ENCODE measurements around the gene EMSY. TPM values are rescaled to one million over a fixed set of nuclear protein-coding genes. Genes with fewer than 3 reads are reported as not detected.

EMSY gene
- total RNA-seq, 1 donor from 2014 or later = 20.2 TPM

DNA sequence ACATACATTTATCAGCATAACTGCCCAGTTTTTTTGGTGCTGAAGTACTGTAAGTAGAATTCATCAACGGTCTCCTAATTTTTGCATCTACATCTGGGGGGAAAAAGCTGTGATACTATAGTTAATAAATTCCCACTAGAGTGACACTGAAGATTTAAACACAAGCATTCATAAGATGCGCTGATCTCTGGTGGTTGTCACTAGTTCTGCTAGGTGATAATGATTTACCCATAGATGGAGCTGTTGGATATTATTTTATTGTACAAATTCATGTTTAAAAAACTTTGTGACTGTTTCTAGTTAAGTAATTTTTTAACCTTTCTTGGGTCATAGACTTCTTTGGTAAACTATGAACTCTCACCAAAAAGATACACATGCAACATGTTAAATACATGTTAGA lies 106.6 kb downstream of the EMSY start:
- no peak overlapping the region for H3K27ac Mint-ChIP-seq (ENCODE audit: unreplicated experiment)
- no peak for DNase-seq (ENCODE audit: low spot score)
- H3K36me3 Mint-ChIP-seq (ENCODE audit: low read depth, unreplicated experiment) = peaks cover 11% of the 10 kb centered on the region
- H3K27me3 Mint-ChIP-seq (ENCODE audit: unreplicated experiment) = no peaks in the 10 kb centered on the region
- no peaks in the 10 kb centered on the region for H3K9me3 Mint-ChIP-seq (ENCODE audit: unreplicated experiment)
- H3K4me3 Mint-ChIP-seq (ENCODE audit: unreplicated experiment) = no peak overlapping the region
- no peaks in the 10 kb centered on the region for H3K4me1 Mint-ChIP-seq (ENCODE audit: unreplicated experiment)
- TF ChIP-seq CTCF (IDR thresholded peaks at IDR 0.05; ENCODE audit: unreplicated experiment) = no peak

DNA sequence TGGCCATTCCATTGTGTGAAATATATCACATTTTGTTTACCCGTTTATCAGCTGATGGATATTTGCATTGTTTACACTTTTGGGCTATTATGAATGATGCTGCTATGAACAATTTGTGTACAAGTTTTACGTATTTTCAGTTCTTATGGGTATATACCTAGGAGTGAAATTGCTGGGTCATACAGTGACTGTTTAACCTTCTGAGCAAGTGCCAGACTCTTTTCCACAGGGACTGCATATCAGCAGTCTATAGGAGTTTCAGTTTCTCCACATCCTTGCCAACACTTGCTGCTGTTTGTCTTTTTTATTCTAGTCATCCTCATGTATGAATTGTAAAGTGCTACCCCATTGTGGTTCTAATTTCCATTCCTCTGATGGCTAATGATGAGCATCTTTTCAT lies 108.2 kb downstream of the EMSY start:
- no peak for DNase-seq (ENCODE audit: low spot score)
- Mint-ChIP-seq H3K27me3 (ENCODE audit: unreplicated experiment) (no peaks in the 10 kb centered on the region), H3K4me3 (ENCODE audit: unreplicated experiment) (no peak overlapping the region), H3K9me3 (ENCODE audit: unreplicated experiment) (no peaks in the 10 kb centered on the region), H3K36me3 (ENCODE audit: low read depth, unreplicated experiment) (peaks cover 11% of the 10 kb centered on the region), H3K4me1 (ENCODE audit: unreplicated experiment) (no peaks in the 10 kb centered on the region), H3K27ac (ENCODE audit: unreplicated experiment) (no peak overlapping the region)
- no peak for TF ChIP-seq CTCF (IDR thresholded peaks at IDR 0.05; ENCODE audit: unreplicated experiment)

DNA sequence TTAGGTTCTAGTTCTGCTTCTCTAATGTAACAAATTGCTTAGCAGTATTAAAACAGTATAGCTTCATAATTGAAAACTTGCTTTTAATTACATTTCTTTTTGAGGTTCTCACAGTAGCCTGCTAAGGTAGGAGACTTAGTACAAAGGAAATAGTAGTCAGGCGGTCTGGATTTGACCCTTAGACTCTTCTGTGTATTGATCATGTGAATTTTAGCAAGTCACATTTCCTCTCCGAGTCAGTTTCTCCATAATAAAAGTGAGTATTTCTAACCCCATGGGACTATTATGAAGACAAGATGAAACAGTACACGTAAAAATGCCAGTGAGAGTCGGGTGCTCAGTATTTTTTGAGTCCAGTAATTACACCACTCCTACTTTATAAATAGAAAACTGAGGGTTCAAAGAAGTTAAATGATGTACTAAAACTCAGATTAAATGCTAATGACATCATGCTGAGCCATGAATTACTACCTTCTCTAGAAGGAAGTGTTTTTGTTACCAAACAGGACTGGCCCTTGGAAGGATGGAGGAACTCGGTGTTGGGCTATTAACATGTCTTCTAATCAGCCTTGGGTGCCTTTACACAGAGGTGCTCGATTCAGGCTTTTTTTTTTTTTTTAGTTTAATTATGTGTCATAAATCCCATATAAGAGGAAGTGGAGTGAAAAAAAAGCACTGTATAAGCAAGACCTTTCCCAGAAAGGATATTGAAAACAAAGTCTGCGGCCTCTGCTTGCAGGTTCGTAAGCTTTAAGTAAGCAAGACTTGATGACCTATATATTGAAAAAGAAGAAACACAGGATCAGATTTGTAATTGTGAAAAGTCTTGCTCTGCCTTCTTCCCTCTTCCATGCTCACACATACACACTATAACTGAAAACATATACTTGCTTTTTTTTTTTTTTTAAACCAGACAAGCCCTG lies 109.0 kb downstream of the EMSY start:
- Mint-ChIP-seq H3K4me3 (ENCODE audit: unreplicated experiment) (no peak overlapping the region), H3K27me3 (ENCODE audit: unreplicated experiment) (no peaks in the 10 kb centered on the region), H3K27ac (ENCODE audit: unreplicated experiment) (no peak overlapping the region), H3K36me3 (ENCODE audit: low read depth, unreplicated experiment) (peaks cover 10% of the 10 kb centered on the region), H3K4me1 (ENCODE audit: unreplicated experiment) (no peaks in the 10 kb centered on the region), H3K9me3 (ENCODE audit: unreplicated experiment) (no peaks in the 10 kb centered on the region)
- TF ChIP-seq CTCF (IDR thresholded peaks at IDR 0.05; ENCODE audit: unreplicated experiment) = no peak
- DNase-seq (ENCODE audit: low spot score) = no peak

- Mint-ChIP-seq H3K4me1 (ENCODE audit: unreplicated experiment) (no peaks in the 10 kb centered on the region), H3K27me3 (ENCODE audit: unreplicated experiment) (no peaks in the 10 kb centered on the region), H3K27ac (ENCODE audit: unreplicated experiment) (no peak overlapping the region), H3K9me3 (ENCODE audit: unreplicated experiment) (no peaks in the 10 kb centered on the region), H3K36me3 (ENCODE audit: low read depth, unreplicated experiment) (peaks cover 7% of the 10 kb centered on the region), H3K4me3 (ENCODE audit: unreplicated experiment) (no peak overlapping the region)
- no peak for DNase-seq (ENCODE audit: low spot score)
- no peak for TF ChIP-seq CTCF (IDR thresholded peaks at IDR 0.05; ENCODE audit: unreplicated experiment)
These were observed 109.9 kb downstream of the EMSY start for GRCh38 chr11:76554767-76555166.

- H3K36me3 Mint-ChIP-seq (ENCODE audit: low read depth, unreplicated experiment) = no peaks in the 10 kb centered on the region
- H3K4me1 Mint-ChIP-seq (ENCODE audit: unreplicated experiment) = no peaks in the 10 kb centered on the region
- H3K4me3 Mint-ChIP-seq (ENCODE audit: unreplicated experiment) = no peak overlapping the region
- H3K27me3 Mint-ChIP-seq (ENCODE audit: unreplicated experiment) = no peaks in the 10 kb centered on the region
- TF ChIP-seq CTCF (IDR thresholded peaks at IDR 0.05; ENCODE audit: unreplicated experiment) = no peak
- no peaks in the 10 kb centered on the region for H3K9me3 Mint-ChIP-seq (ENCODE audit: unreplicated experiment)
- DNase-seq (ENCODE audit: low spot score) = no peak
- H3K27ac Mint-ChIP-seq (ENCODE audit: unreplicated experiment) = no peak overlapping the region
These were observed 112.6 kb downstream of the EMSY start for GRCh38 chr11:76557466-76557865.
